Hepatocyte (in vitro differentiated cells): ENCODE measurements around the gene SLC6A1. TPM values are rescaled to one million over a fixed set of nuclear protein-coding genes. Genes with fewer than 3 reads are reported as not detected.

Experiments used
- DNase-seq: peaks from one replicate; pipeline ENCODE4 v3.0.0-alpha.2; 2016; ENCODE audit warnings: low spot score
- H2AFZ ChIP-seq: fragments of 200-600 bp; sonication (generic); 2 replicates; pipeline ENCODE4 v1.6.0; 2016; ENCODE audit warnings: antibody characterized with exemption, mild to moderate bottlenecking
- H3K27ac ChIP-seq: fragments of 200-600 bp; sonication (generic); 2 replicates; pipeline ENCODE4 v1.5.1; 2016; ENCODE audit warnings: mild to moderate bottlenecking
- H3K27me3 ChIP-seq: fragments of 200-600 bp; sonication (generic); 2 replicates; pipeline ENCODE4 v1.6.1; 2016
- H3K36me3 ChIP-seq: fragments of 200-600 bp; sonication (generic); replicated peaks from 2 replicates; pipeline ENCODE4 v1.5.1; 2016; ENCODE audit warnings: low read depth; ENCODE audit not compliant: insufficient read depth
- H3K4me1 ChIP-seq: fragments of 200-600 bp; sonication (generic); 2 replicates; pipeline ENCODE4 v1.5.1; 2016; ENCODE audit warnings: mild to moderate bottlenecking, moderate library complexity; ENCODE audit not compliant: insufficient read depth
- H3K4me2 ChIP-seq: fragments of 200-600 bp; sonication (generic); 2 replicates; pipeline ENCODE4 v1.6.0; 2016
- H3K4me3 ChIP-seq: fragments of 200-600 bp; sonication (generic); 2 replicates; pipeline ENCODE4 v1.5.1; 2016; ENCODE audit warnings: mild to moderate bottlenecking
- H3K79me2 ChIP-seq: fragments of 200-600 bp; sonication (generic); 2 replicates; pipeline ENCODE4 v1.6.0; 2017; ENCODE audit warnings: mild to moderate bottlenecking
- H3K9me2 ChIP-seq: fragments of 200-600 bp; sonication (generic); replicated peaks from 2 replicates; pipeline ENCODE4 v1.6.0; 2017; ENCODE audit warnings: mild to moderate bottlenecking; ENCODE audit not compliant: insufficient read depth
- H3K9me3 ChIP-seq: fragments of 200-600 bp; sonication (generic); 2 replicates; pipeline ENCODE4 v1.5.1; 2016; ENCODE audit warnings: low read depth, mild to moderate bottlenecking
- H4K20me1 ChIP-seq: fragments of 200-600 bp; sonication (generic); 2 replicates; pipeline ENCODE4 v1.6.0; 2016; ENCODE audit warnings: mild to moderate bottlenecking; ENCODE audit not compliant: insufficient read depth, poor library complexity, severe bottlenecking
- CTCF ChIP-seq: fragments of 200-600 bp; sonication (generic); IDR thresholded peaks from 2 replicates; pipeline ENCODE4 v1.5.1; 2016; ENCODE audit warnings: antibody characterized with exemption, mild to moderate bottlenecking; ENCODE audit not compliant: poor library complexity
- EZH2 ChIP-seq: fragments of 200-600 bp; sonication (generic); IDR thresholded peaks from 2 replicates; pipeline ENCODE4 v1.6.1; 2016; ENCODE audit warnings: antibody characterized with exemption, mild to moderate bottlenecking, borderline replicate concordance
- EZH2phosphoT487 ChIP-seq: fragments of 200-600 bp; sonication (generic); IDR thresholded peaks from one replicate; pipeline ENCODE4 v1.6.1; 2018; ENCODE audit warnings: antibody characterized with exemption, mild to moderate bottlenecking, low read depth, moderate library complexity; ENCODE audit not compliant: unreplicated experiment, severe bottlenecking
- WGBS: methylation state at CpG from one replicate; pipeline ENCODE4 v1.1.6; 2016; ENCODE audit warnings: low lambda C conversion rate; ENCODE audit errors: missing lambda C conversion rate; 5-methylcytosine and 5-hydroxymethylcytosine counted together
- polyA plus RNA-seq: library from polyadenylated mRNA; unstranded; fragments of >200 nt; fragmentation: Nextera tagmentation; extraction: Ambion mirVana; gene quantifications from 2 replicates; pipeline ENCODE4 v1.2.1, GENCODE V29; 2016
- total RNA-seq: library from RNA; depleted of rRNA; stranded (reverse); fragments of >200 nt; gene quantifications from 2 replicates; pipeline ENCODE4 v1.2.3, GENCODE V29; 2014

The SLC6A1 gene
- total and polyA plus RNA-seq, 2 experiments from 2014 or later: 3.6 to 5.7 TPM

DNA sequence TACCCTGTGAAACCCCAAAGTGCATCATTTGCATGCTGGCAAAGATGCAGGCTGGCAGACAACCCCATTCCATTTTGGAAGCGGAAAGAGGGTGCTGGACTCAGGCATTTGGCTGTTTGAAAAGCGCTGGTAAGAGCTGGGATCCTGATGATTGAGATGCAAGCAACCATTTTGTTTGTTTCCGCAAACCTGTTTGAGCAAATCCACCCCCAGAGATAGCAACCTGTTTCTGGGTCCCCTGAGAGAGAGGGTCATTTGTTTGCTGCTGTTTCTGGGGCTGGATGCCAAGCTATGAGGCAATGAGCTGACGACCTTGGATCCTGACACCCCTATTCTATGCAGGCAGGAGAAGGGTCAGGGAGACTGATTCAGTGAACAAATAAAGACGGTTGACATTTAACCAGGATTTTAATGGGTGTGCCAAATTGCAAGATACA is 9.8 kb downstream of the SLC6A1 start:
- no peak for DNase-seq
- Histone ChIP-seq H3K4me2 (no peak overlapping the region), H4K20me1 (no peaks in the 10 kb centered on the region), H3K4me1 (no peaks in the 10 kb centered on the region), H3K79me2 (no peaks in the 10 kb centered on the region), H3K36me3 (no peaks in the 10 kb centered on the region), H3K27me3 (peaks cover 27% of the 10 kb centered on the region), H3K4me3 (no peak overlapping the region), H3K9me2 (no peaks in the 10 kb centered on the region), H2AFZ (no peak overlapping the region), H3K9me3 (no peaks in the 10 kb centered on the region), H3K27ac (no peak overlapping the region)
- TF ChIP-seq EZH2 (no peak), CTCF (no peak), EZH2phosphoT487 (no peak)
- 60% methylated on average over 5 of the region's 5 CpGs for WGBS

GRCh38 chr3:11004563-11004962 is 12.0 kb downstream of the SLC6A1 start:
- no peak overlapping the region for H3K4me2 ChIP-seq
- H3K9me2 ChIP-seq: no peaks in the 10 kb centered on the region
- no peak overlapping the region for H2AFZ ChIP-seq
- no peak overlapping the region for H3K4me3 ChIP-seq
- H3K9me3 ChIP-seq: no peaks in the 10 kb centered on the region
- H4K20me1 ChIP-seq: no peaks in the 10 kb centered on the region
- WGBS: 84% methylated on average over 8 of the region's 8 CpGs
- H3K79me2 ChIP-seq: no peaks in the 10 kb centered on the region
- no peak for DNase-seq
- no peak overlapping the region for H3K27ac ChIP-seq
- peaks cover 15% of the 10 kb centered on the region for H3K27me3 ChIP-seq
- no peaks in the 10 kb centered on the region for H3K36me3 ChIP-seq
- no peak for TF ChIP-seq EZH2
- no peak for TF ChIP-seq EZH2phosphoT487
- TF ChIP-seq CTCF: no peak
- no peaks in the 10 kb centered on the region for H3K4me1 ChIP-seq

GRCh38 chr3:11005686-11006256 is 13.2 kb downstream of the SLC6A1 start:
- H3K9me2 ChIP-seq: no peaks in the 10 kb centered on the region
- no peak overlapping the region for H3K4me2 ChIP-seq
- H3K36me3 ChIP-seq: no peaks in the 10 kb centered on the region
- H3K27me3 ChIP-seq: peaks cover 15% of the 10 kb centered on the region
- H3K27ac ChIP-seq: no peak overlapping the region
- TF ChIP-seq EZH2phosphoT487 (no peak), EZH2 (no peak), CTCF (no peak)
- DNase-seq: no peak
- H4K20me1 ChIP-seq: no peaks in the 10 kb centered on the region
- no peak overlapping the region for H2AFZ ChIP-seq
- H3K4me1 ChIP-seq: no peaks in the 10 kb centered on the region
- H3K79me2 ChIP-seq: no peaks in the 10 kb centered on the region
- no peaks in the 10 kb centered on the region for H3K9me3 ChIP-seq
- WGBS: 79% methylated on average over 6 of the region's 6 CpGs
- H3K4me3 ChIP-seq: no peak overlapping the region
